ENCODE results near the gene KAT5.
A peak's percentile ranks its signal among the peaks of the same experiment; 100 is the strongest.
"Not testable (repeated sequence)": the region's sequence is repeated elsewhere in the genome, so short reads cannot be mapped to it uniquely, and the experiment has no call there.

Gene KAT5

DNA sequence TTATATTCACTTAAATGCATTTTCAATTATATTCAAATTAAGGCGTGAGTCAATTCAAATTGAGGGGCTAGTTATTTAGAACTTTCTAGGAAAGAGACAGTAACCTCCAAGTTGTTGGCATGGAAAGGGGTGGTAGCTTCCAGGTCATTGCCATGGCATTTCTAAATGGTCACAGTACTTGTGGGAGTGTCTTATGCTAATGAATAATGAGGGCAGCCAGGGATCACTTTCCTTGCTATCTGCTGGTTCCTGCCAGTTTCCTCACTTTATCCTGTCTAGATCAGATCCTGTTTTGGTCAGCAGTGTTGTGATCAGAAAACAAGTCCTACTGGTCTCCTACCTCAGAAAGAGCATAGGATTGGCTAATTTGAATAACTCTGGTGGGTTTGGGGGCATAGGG, 30.3 kb downstream of the KAT5 start:
- Histone ChIP-seq H3K4me1 (no peaks in the 10 kb centered on the region), H3K36me3 (replicated peaks) (no peaks in the 10 kb centered on the region), H3K27me3 (ENCODE audit: low read depth) (no peaks in the 10 kb centered on the region), H3K4me3 (no peak overlapping the region), H3K9me3 (peaks cover 9% of the 10 kb centered on the region)
- in situ Hi-C loops (cut with MboI; ENCODE audit: low sequenced_read_pairs): no loop called here
- no peak for DNase-seq (ENCODE audit: low spot score in 2 of 2)

DNA sequence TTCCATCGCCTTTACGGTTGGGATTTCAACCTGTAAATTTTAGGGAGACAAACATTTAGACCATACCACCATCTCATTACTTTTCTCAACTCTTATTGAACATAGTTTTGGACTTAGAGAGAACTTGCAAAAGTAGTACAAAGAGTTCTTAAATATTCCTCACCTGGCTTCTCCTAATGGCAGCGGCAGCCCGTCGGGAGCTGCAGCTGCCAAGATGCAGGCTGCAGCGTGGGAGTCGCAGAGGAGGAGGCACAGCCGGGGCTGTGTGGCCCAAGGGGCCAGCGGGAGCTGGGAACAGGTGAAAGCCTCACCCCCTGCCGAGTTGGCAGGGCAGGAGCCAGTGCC, 31.6 kb downstream of the KAT5 start:
- H3K4me3 ChIP-seq: no peak overlapping the region
- H3K36me3 ChIP-seq (replicated peaks): no peaks in the 10 kb centered on the region
- DNase-seq (ENCODE audit: low spot score in 2 of 2): no peak
- in situ Hi-C loops (cut with MboI; ENCODE audit: low sequenced_read_pairs): no loop called here
- H3K9me3 ChIP-seq: 0 out of 2 replicates have a peak, but pooled peaks cover 3% of the 10 kb centered on the region
- no peaks in the 10 kb centered on the region for H3K4me1 ChIP-seq
- H3K27me3 ChIP-seq (ENCODE audit: low read depth): peaks cover 6% of the 10 kb centered on the region; the same call in 1 of the 2 replicates

DNA sequence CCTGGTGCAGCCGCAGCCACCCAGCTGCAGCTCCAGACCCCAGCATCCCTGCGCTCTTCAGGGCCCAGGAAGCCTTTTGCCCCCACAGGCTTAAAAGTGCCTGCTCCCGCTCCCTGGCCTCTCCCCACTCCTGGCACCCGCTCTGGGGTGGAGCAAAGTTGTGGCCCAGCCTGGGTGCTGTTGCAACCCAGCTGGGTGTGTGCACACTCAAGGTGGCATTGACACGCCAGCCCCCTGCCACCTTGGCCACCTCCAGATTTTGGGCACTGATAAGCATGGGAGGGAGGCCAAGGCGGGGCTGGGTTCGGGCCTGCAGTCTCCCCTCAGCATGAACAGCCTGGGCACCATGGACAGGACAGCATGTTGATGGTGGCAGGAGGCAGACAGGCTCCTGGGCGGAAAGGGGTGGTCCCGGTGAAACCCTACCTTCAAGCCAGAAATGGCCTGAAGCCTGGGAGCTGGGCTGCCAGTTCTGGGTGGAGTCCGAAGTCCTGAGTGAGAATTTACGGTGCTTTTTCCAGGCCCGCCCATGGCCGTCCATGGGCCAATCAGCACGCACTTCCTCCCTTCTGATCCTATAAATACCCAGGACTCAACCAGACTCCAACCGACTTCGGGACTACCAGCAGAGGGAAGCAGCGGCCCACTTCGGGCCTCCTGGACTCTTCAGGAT, 32.1 kb downstream of the KAT5 start:
- in situ Hi-C loops (cut with MboI; ENCODE audit: low sequenced_read_pairs): no loop called here
- DNase-seq (ENCODE audit: low spot score in 2 of 2): peak in 1 of 2 experiments; percentile 31
- H3K9me3 ChIP-seq: 0 out of 2 replicates have a peak, but pooled peaks cover 2% of the 10 kb centered on the region

GRCh38 chr11:65744699-65745042, 32.6 kb downstream of the KAT5 start:
- Histone ChIP-seq H3K4me3 (no peak overlapping the region), H3K4me1 (no peaks in the 10 kb centered on the region), H3K27me3 (ENCODE audit: low read depth) (peaks cover 10% of the 10 kb centered on the region), H3K9me3 (0 out of 2 replicates have a peak, but pooled peaks cover 2% of the 10 kb centered on the region), H3K36me3 (replicated peaks) (no peaks in the 10 kb centered on the region)
- no peak for DNase-seq (ENCODE audit: low spot score in 2 of 2)
- in situ Hi-C loops (cut with MboI; ENCODE audit: low sequenced_read_pairs): no loop called here

More for the DNA sequence above, 32.1 kb downstream of the KAT5 start:
- Histone ChIP-seq H3K4me1 (no peaks in the 10 kb centered on the region), H3K4me3 (no peak overlapping the region), H3K27me3 (ENCODE audit: low read depth) (peaks cover 9% of the 10 kb centered on the region; the same call in 1 of the 2 replicates), H3K36me3 (replicated peaks) (no peaks in the 10 kb centered on the region)

GRCh38 chr11:65745049-65745448, 33.0 kb downstream of the KAT5 start:
- no peak overlapping the region for H3K4me3 ChIP-seq

DNA sequence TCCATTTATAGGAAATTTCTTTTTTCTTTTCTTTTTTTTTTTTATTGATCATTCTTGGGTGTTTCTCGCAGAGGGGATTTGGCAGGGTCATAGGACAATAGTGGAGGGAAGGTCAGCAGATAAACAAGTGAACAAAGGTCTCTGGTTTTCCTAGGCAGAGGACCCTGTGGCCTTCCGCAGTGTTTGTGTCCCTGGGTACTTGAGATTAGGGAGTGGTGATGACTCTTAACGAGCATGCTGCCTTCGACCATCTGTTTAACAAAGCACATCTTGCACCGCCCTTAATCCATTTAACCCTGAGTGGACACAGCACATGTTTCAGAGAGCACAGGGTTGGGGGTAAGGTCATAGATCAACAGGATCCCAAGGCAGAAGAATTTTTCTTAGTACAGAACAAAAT, 50.1 kb downstream of the KAT5 start:
- H3K4me3 ChIP-seq; H3K36me3 ChIP-seq (replicated peaks); H3K9me3 ChIP-seq; in situ Hi-C loops (cut with MboI; ENCODE audit: low sequenced_read_pairs); H3K27me3 ChIP-seq (ENCODE audit: low read depth); H3K4me1 ChIP-seq; DNase-seq (ENCODE audit: low spot score in 2 of 2): not testable (repeated sequence)

More at GRCh38 chr11:65745049-65745448, 33.0 kb downstream of the KAT5 start:
- Histone ChIP-seq H3K36me3 (replicated peaks) (no peaks in the 10 kb centered on the region), H3K27me3 (ENCODE audit: low read depth) (peaks cover 14% of the 10 kb centered on the region), H3K9me3 (0 out of 2 replicates have a peak, but pooled peaks cover 2% of the 10 kb centered on the region), H3K4me1 (no peaks in the 10 kb centered on the region)
- DNase-seq (ENCODE audit: low spot score in 2 of 2): no peak
- in situ Hi-C loops (cut with MboI; ENCODE audit: low sequenced_read_pairs): no loop called here

GRCh38 chr11:65762816-65763215, 50.8 kb downstream of the KAT5 start:
- H3K4me1 ChIP-seq; H3K4me3 ChIP-seq; DNase-seq (ENCODE audit: low spot score in 2 of 2); H3K9me3 ChIP-seq; H3K36me3 ChIP-seq (replicated peaks); in situ Hi-C loops (cut with MboI; ENCODE audit: low sequenced_read_pairs); H3K27me3 ChIP-seq (ENCODE audit: low read depth): not testable (repeated sequence)

GRCh38 chr11:65764434-65764833, 52.4 kb downstream of the KAT5 start:
- in situ Hi-C loops (cut with MboI; ENCODE audit: low sequenced_read_pairs): no loop called here
- no peak for DNase-seq (ENCODE audit: low spot score in 2 of 2)
- no peak overlapping the region for H3K4me3 ChIP-seq
- H3K9me3 ChIP-seq: peaks cover 3% of the 10 kb centered on the region; the same call in 1 of the 2 replicates
- H3K4me1 ChIP-seq: no peaks in the 10 kb centered on the region
- H3K36me3 ChIP-seq (replicated peaks): no peaks in the 10 kb centered on the region
- no peaks in the 10 kb centered on the region for H3K27me3 ChIP-seq (ENCODE audit: low read depth)

GRCh38 chr11:65766535-65766934, 54.5 kb downstream of the KAT5 start:
- Histone ChIP-seq H3K9me3 (peaks cover 2% of the 10 kb centered on the region; the same call in 1 of the 2 replicates), H3K4me3 (no peak overlapping the region), H3K27me3 (ENCODE audit: low read depth) (no peaks in the 10 kb centered on the region), H3K4me1 (no peaks in the 10 kb centered on the region), H3K36me3 (replicated peaks) (no peaks in the 10 kb centered on the region)
- in situ Hi-C loops (cut with MboI; ENCODE audit: low sequenced_read_pairs): no loop called here
- DNase-seq (ENCODE audit: low spot score in 2 of 2): no peak

GRCh38 chr11:65767406-65767805, 55.4 kb downstream of the KAT5 start:
- H3K36me3 ChIP-seq (replicated peaks): no peaks in the 10 kb centered on the region
- no peaks in the 10 kb centered on the region for H3K27me3 ChIP-seq (ENCODE audit: low read depth)
- no peaks in the 10 kb centered on the region for H3K4me1 ChIP-seq
- no peaks in the 10 kb centered on the region for H3K9me3 ChIP-seq
- H3K4me3 ChIP-seq: no peak overlapping the region
- in situ Hi-C loops (cut with MboI; ENCODE audit: low sequenced_read_pairs): no loop called here
- DNase-seq (ENCODE audit: low spot score in 2 of 2): no peak

- H3K4me3 ChIP-seq: not testable (repeated sequence)
These were observed 55.8 kb downstream of the KAT5 start for GRCh38 chr11:65767806-65768205.

More at GRCh38 chr11:65767806-65768205, 55.8 kb downstream of the KAT5 start:
- in situ Hi-C loops (cut with MboI; ENCODE audit: low sequenced_read_pairs); DNase-seq (ENCODE audit: low spot score in 2 of 2); H3K9me3 ChIP-seq; H3K36me3 ChIP-seq (replicated peaks); H3K27me3 ChIP-seq (ENCODE audit: low read depth); H3K4me1 ChIP-seq: not testable (repeated sequence)
